DMS 273 treated with DMSO at 0.1 percent for 48 hours (cell line): Measurements from ENCODE around the gene C13orf42.

Experiments used
- DNase-seq: peaks from one replicate; lab custom pipeline; 2025; lab: John Stamatoyannopoulos, UW

Gene C13orf42

DNA sequence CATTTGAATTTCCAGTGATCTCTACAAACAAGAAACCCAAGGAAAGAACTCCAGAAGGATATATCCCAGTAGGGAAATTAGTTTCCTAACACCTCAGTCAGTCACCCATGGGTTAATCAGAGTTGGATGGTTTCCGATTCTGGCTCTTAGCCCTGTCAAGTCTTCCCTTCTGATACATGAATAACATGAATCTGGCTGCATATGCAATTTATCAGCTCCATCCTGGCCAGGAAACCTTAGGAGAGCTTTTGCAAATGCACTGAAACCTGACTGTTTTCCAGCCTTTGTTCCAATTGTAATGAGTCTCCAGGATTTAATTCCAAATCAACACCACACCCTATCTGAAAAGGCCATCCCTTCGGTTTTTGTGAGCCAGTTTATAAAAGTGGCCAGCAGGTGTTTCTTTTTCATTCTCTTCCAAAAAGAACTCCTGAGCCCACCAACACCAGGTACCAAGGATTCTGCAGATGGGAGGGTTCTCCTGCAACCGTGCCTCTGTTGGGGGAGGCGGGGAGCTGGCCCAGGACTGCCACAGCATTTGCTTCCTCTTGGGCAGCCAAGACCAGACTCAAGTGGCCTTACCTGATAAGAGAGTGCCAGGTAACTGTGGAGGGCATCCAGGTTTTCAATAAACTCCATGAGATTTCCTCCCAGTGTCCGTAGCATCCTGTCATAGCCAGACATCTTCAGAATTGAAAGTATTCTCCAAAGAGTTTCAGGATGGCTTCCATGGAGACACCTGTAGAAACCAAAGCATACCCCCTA is 77.5 kb downstream of the C13orf42 start:
- DNase-seq, result no peak

DNA sequence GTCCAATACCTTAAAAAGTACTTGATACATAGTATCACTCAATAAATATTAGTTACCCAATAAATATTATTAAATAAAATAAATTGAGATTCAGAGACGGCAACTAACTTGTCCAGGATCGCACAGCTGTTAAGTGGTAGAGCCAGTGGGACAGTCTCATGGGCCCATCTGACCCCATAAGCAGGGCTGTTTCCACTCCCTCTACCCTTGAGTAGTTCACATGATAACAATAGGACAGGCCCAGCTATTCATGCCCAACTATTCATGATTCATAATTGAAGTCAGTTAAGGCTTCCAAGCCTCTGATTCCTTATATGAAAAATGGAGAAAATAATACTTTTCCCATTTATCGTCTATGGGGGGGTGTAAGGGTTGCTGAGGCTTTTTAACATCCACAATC is 78.2 kb downstream of the C13orf42 start:
- no peak for DNase-seq
